OCI-LY3 (cell line): ENCODE measurements around the gene GAS7.

Experiments
- H2AFZ ChIP-seq: fragments of 200-600, 300-600 bp; shearing (Covaris generic); 2 replicates; pipeline ENCODE4 v1.6.0; 2014; ENCODE audit warnings: antibody characterized with exemption, low read depth, low read length
- H3K27ac ChIP-seq: fragments of 200-600, 300-600 bp; sonication (generic); 2 replicates; pipeline ENCODE4 v1.5.1; 2014; ENCODE audit warnings: mild to moderate bottlenecking, low read length, moderate library complexity, mixed read lengths
- H3K27me3 ChIP-seq: fragments of 200-600, 300-600 bp; sonication (generic); 2 replicates; pipeline ENCODE4 v1.6.1; 2014; ENCODE audit warnings: low read depth, low read length, mixed read lengths
- H3K36me3 ChIP-seq: fragments of 200-600, 300-600 bp; sonication (generic); replicated peaks from 2 replicates; pipeline ENCODE3; 2014; ENCODE audit warnings: low read depth, low read length, mixed read lengths
- H3K4me1 ChIP-seq: fragments of 300-600, 200-600 bp; sonication (generic); 2 replicates; pipeline ENCODE4 v1.6.1; 2014; ENCODE audit warnings: low read length, mixed read lengths
- H3K4me2 ChIP-seq: fragments of 200-600, 300-600 bp; sonication (generic); 2 replicates; pipeline ENCODE4 v1.6.1; 2014; ENCODE audit warnings: low read length, mixed read lengths
- H3K4me3 ChIP-seq: fragments of 300-600, 200-600 bp; sonication (generic); 2 replicates; pipeline ENCODE4 v1.5.1; 2014; ENCODE audit warnings: antibody characterized with exemption, mild to moderate bottlenecking, low read length, moderate library complexity
- H3K79me2 ChIP-seq: fragments of 300-600, 200-600 bp; shearing (Covaris generic); 2 replicates; pipeline ENCODE4 v1.6.1; 2014; ENCODE audit warnings: mild to moderate bottlenecking, low read length, mixed read lengths
- H3K9ac ChIP-seq: fragments of 300-600, 200-600 bp; shearing (Covaris generic); 2 replicates; pipeline ENCODE4 v1.6.0; 2014; ENCODE audit warnings: mild to moderate bottlenecking, low read length, moderate library complexity
- H3K9me3 ChIP-seq: fragments of 200-600, 300-600 bp; shearing (Covaris generic); 2 replicates; pipeline ENCODE4 v1.6.1; 2014; ENCODE audit warnings: low read length, mixed read lengths; ENCODE audit not compliant: insufficient read depth
- H4K20me1 ChIP-seq: fragments of 200-600, 300-600 bp; sonication (generic); 2 replicates; pipeline ENCODE4 v1.6.1; 2016; ENCODE audit warnings: low read length, mixed read lengths; ENCODE audit not compliant: insufficient read depth
- EZH2phosphoT487 ChIP-seq: fragments of 200-600 bp; shearing (Covaris generic); IDR thresholded peaks from 2 replicates; pipeline ENCODE4 v1.6.1; 2018; ENCODE audit warnings: antibody characterized with exemption, mixed run types, low read depth
- TF ChIP-seq, protein P1 (sequence below): fragments of 200-600, 300-600 bp; sonication (generic); IDR thresholded peaks from 2 replicates; pipeline ENCODE4 v1.5.1; 2014; ENCODE audit warnings: antibody characterized with exemption, low read length, low read depth

The GAS7 gene

DNA sequence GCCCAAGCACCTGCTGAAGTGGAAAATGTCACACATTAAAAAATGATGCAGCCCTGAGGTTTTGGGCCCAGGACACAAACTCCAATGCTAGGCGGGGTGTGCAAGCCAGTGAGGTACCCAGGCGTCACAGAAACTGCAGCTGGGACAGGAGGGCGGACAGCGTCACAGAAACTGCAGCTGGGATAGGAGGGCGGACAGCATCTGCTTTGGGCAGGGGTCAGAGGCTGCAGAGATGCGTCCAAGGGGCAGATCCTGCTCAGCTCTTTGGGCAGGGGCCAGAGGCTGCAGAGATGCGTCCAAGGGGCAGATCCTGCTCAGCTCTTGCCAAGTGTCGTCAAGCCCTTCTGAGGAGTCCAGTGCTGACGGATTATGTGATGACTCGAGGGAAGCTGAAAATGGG lies 249.5 kb downstream of the GAS7 start:
- H3K79me2 ChIP-seq: no peaks in the 10 kb centered on the region
- no peaks in the 10 kb centered on the region for H4K20me1 ChIP-seq
- no peak overlapping the region for H2AFZ ChIP-seq
- no peak overlapping the region for H3K4me2 ChIP-seq
- TF ChIP-seq EZH2phosphoT487: no peak
- TF ChIP-seq, protein P1, sequence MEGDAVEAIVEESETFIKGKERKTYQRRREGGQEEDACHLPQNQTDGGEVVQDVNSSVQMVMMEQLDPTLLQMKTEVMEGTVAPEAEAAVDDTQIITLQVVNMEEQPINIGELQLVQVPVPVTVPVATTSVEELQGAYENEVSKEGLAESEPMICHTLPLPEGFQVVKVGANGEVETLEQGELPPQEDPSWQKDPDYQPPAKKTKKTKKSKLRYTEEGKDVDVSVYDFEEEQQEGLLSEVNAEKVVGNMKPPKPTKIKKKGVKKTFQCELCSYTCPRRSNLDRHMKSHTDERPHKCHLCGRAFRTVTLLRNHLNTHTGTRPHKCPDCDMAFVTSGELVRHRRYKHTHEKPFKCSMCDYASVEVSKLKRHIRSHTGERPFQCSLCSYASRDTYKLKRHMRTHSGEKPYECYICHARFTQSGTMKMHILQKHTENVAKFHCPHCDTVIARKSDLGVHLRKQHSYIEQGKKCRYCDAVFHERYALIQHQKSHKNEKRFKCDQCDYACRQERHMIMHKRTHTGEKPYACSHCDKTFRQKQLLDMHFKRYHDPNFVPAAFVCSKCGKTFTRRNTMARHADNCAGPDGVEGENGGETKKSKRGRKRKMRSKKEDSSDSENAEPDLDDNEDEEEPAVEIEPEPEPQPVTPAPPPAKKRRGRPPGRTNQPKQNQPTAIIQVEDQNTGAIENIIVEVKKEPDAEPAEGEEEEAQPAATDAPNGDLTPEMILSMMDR: no peak
- H3K27me3 ChIP-seq: no peaks in the 10 kb centered on the region
- no peak overlapping the region for H3K4me3 ChIP-seq
- no peaks in the 10 kb centered on the region for H3K36me3 ChIP-seq
- no peak overlapping the region for H3K27ac ChIP-seq
- H3K9me3 ChIP-seq: no peaks in the 10 kb centered on the region
- H3K9ac ChIP-seq: no peak overlapping the region
- no peaks in the 10 kb centered on the region for H3K4me1 ChIP-seq

DNA sequence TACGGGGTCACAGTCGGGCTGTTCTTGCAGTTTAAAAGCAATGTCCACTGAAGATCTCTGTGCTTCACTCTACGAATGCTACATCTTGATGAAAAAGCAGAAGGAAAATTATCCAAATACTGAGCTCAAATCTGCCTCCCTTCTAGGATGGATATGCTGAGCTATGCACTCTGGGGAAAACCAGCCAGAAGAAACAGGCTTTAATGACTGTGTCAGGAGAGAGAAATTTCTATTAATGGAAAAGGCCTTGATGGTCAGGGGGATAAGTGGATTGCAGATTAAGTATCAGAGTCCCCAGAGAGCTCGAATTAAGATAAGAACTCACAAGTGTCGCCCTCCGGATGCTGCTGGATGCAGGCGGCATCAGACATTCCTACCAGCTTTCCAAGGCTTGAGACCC lies 253.7 kb downstream of the GAS7 start:
- Histone ChIP-seq H3K27ac (no peak overlapping the region), H3K4me2 (no peak overlapping the region), H4K20me1 (no peaks in the 10 kb centered on the region), H3K27me3 (no peaks in the 10 kb centered on the region), H3K9me3 (no peaks in the 10 kb centered on the region), H2AFZ (no peak overlapping the region), H3K9ac (no peak overlapping the region), H3K4me3 (no peak overlapping the region), H3K79me2 (no peaks in the 10 kb centered on the region), H3K4me1 (no peaks in the 10 kb centered on the region), H3K36me3 (no peaks in the 10 kb centered on the region)
- no peak for TF ChIP-seq EZH2phosphoT487
- TF ChIP-seq, protein P1: no peak

DNA sequence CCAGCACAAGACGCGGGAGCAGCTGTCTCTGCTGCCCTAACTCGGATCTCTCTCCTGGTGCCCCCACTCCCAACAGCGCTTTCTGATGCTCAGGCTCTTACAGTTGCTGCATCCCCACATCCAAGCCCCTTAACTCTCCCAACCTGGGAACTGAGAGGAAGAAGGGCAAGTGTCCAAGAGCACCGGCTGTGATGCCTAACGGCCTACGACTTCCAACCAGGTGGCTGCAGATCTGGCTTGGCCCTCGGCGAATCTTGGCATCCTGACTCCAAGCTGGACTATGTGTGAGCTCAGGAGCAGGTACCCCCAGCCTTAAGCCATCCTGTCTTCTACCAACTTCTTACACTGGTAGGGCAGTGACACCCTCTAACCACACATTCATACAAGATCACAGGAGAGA lies 255.1 kb downstream of the GAS7 start:
- no peaks in the 10 kb centered on the region for H3K4me1 ChIP-seq
- TF ChIP-seq, protein P1: no peak
- TF ChIP-seq EZH2phosphoT487: no peak
- H3K36me3 ChIP-seq: no peaks in the 10 kb centered on the region
- no peak overlapping the region for H3K27ac ChIP-seq
- no peak overlapping the region for H2AFZ ChIP-seq
- no peak overlapping the region for H3K9ac ChIP-seq
- H3K79me2 ChIP-seq: no peaks in the 10 kb centered on the region
- no peaks in the 10 kb centered on the region for H4K20me1 ChIP-seq
- no peak overlapping the region for H3K4me3 ChIP-seq
- no peaks in the 10 kb centered on the region for H3K27me3 ChIP-seq
- no peak overlapping the region for H3K4me2 ChIP-seq
- H3K9me3 ChIP-seq: no peaks in the 10 kb centered on the region

DNA sequence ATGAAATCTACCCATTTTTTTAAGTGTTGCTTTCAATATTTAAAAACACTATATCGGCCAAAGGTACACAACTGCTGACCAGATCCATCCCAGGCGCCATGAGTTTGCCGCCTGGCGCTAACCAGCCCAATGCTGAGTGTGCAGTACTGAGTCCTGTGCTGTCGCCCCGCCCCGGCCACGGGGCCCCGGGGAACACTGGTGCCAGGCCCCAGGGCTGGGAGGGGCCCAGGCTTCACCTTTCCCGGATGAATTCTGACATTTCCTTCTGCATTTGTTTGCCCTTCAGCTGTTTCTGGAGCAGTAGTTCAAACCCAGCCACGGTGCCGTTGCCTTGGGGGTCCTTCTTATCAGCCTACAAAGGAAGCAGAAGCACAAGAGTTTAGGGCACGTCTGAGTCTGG lies 255.5 kb downstream of the GAS7 start:
- no peak overlapping the region for H2AFZ ChIP-seq
- no peaks in the 10 kb centered on the region for H3K79me2 ChIP-seq
- no peaks in the 10 kb centered on the region for H3K36me3 ChIP-seq
- H3K4me2 ChIP-seq: no peak overlapping the region
- H3K4me3 ChIP-seq: no peak overlapping the region
- no peaks in the 10 kb centered on the region for H3K9me3 ChIP-seq
- H4K20me1 ChIP-seq: no peaks in the 10 kb centered on the region
- no peaks in the 10 kb centered on the region for H3K27me3 ChIP-seq
- no peaks in the 10 kb centered on the region for H3K4me1 ChIP-seq
- no peak for TF ChIP-seq EZH2phosphoT487
- TF ChIP-seq, protein P1: no peak
- no peak overlapping the region for H3K27ac ChIP-seq
- no peak overlapping the region for H3K9ac ChIP-seq
